CD4-positive, alpha-beta T cell treated with Interleukin-21 for 1 hour (primary cell): Measurements from ENCODE around the gene CAMSAP2.
"Not testable (repeated sequence)": the region's sequence is repeated elsewhere in the genome, so short reads cannot be mapped to it uniquely, and the experiment has no call there.

Experiments
- DNase-seq: peaks from one replicate; pipeline ENCODE4 v3.0.0-alpha.2; 2020

CAMSAP2 gene

GRCh38 chr1:200738949-200739651, 407 bp downstream of the CAMSAP2 start:
- DNase-seq: peak; percentile 38

GRCh38 chr1:200739702-200740570, 1.2 kb downstream of the CAMSAP2 start:
- DNase-seq: no peak

GRCh38 chr1:200740571-200741208, 2.0 kb downstream of the CAMSAP2 start:
- DNase-seq: no peak

GRCh38 chr1:200741551-200742207, 3.0 kb downstream of the CAMSAP2 start:
- DNase-seq: no peak

GRCh38 chr1:200744143-200744542, 5.5 kb downstream of the CAMSAP2 start:
- no peak for DNase-seq

GRCh38 chr1:200749090-200749489, 10.4 kb downstream of the CAMSAP2 start:
- DNase-seq: no peak

- not testable (repeated sequence) for DNase-seq
Measured at GRCh38 chr1:200750749-200751148, 12.1 kb downstream of the CAMSAP2 start.

GRCh38 chr1:200751717-200752116, 13.0 kb downstream of the CAMSAP2 start:
- no peak for DNase-seq

- DNase-seq: no peak
Measured at GRCh38 chr1:200753650-200754198, 15.0 kb downstream of the CAMSAP2 start.

GRCh38 chr1:200755456-200755855, 16.8 kb downstream of the CAMSAP2 start:
- no peak for DNase-seq

GRCh38 chr1:200762089-200762488, 23.4 kb downstream of the CAMSAP2 start:
- DNase-seq: no peak

- DNase-seq: no peak
Measured at GRCh38 chr1:200767321-200767720, 28.6 kb downstream of the CAMSAP2 start.

GRCh38 chr1:200771625-200772555, 33.2 kb downstream of the CAMSAP2 start:
- no peak for DNase-seq

GRCh38 chr1:200774311-200774710, 35.6 kb downstream of the CAMSAP2 start:
- no peak for DNase-seq

GRCh38 chr1:200774735-200775444, 36.2 kb downstream of the CAMSAP2 start:
- no peak for DNase-seq

GRCh38 chr1:200775850-200776249, 37.2 kb downstream of the CAMSAP2 start:
- no peak for DNase-seq

GRCh38 chr1:200776949-200777348, 38.3 kb downstream of the CAMSAP2 start:
- DNase-seq: no peak

- DNase-seq: no peak
Measured at GRCh38 chr1:200778766-200779165, 40.1 kb downstream of the CAMSAP2 start.

- DNase-seq: no peak
Measured at GRCh38 chr1:200779326-200779725, 40.6 kb downstream of the CAMSAP2 start.

GRCh38 chr1:200780545-200781369, 42.1 kb downstream of the CAMSAP2 start:
- DNase-seq: no peak
